HT1080 (cell line): Measurements from ENCODE around the gene DOK5. TPM values are rescaled to one million over a fixed set of nuclear protein-coding genes. Genes with fewer than 3 reads are reported as not detected.

Experiments
- DNase-seq: peaks from one replicate; pipeline ENCODE4 v3.0.0-alpha.2; 2015; ENCODE audit warnings: low read depth
- total RNA-seq: library from RNA; depleted of rRNA; stranded (reverse); fragments of >200 nt; shearing (Covaris generic); gene quantifications from 2 replicates; pipeline ENCODE4 v1.2.3, GENCODE V29; 2014

DOK5 gene
- total RNA-seq, 1 experiment from 2014 or later = 0.31 TPM

- no peak for DNase-seq
Measured at GRCh38 chr20:54690323-54690722, 214.9 kb downstream of the DOK5 start.

GRCh38 chr20:54691327-54691726 lies 215.9 kb downstream of the DOK5 start:
- no peak for DNase-seq

GRCh38 chr20:54692168-54692887 lies 216.9 kb downstream of the DOK5 start:
- DNase-seq = no peak

- DNase-seq = no peak
Measured at GRCh38 chr20:54694516-54694915, 219.1 kb downstream of the DOK5 start.

DNA sequence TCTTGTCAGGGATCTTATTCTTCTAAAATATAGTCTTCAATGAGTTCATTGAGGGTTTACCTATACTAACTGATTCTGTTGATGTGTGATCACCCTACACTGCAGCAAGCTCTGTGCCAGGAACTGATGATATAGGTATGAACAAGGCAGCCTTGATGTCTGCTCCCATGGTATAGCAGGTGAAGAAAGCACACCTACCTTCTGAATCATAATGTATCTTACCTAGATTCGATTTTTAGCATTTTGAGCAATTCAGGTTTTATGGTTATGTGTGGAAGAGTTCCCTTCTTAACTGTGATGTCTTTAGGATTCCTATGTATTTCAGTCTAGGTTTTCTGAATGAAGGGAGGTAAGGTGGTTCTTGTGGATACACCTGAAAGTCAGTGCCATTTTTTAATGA lies 223.0 kb downstream of the DOK5 start:
- no peak for DNase-seq
